NCI-H2196 treated with DMSO at 0.1 percent for 48 hours (cell line): ENCODE measurements around the gene EIPR1.

ENCODE experiments used
- DNase-seq: peaks from one replicate; lab custom pipeline; 2025; ENCODE audit not compliant: unreplicated experiment; lab: John Stamatoyannopoulos, UW

The EIPR1 gene

DNA sequence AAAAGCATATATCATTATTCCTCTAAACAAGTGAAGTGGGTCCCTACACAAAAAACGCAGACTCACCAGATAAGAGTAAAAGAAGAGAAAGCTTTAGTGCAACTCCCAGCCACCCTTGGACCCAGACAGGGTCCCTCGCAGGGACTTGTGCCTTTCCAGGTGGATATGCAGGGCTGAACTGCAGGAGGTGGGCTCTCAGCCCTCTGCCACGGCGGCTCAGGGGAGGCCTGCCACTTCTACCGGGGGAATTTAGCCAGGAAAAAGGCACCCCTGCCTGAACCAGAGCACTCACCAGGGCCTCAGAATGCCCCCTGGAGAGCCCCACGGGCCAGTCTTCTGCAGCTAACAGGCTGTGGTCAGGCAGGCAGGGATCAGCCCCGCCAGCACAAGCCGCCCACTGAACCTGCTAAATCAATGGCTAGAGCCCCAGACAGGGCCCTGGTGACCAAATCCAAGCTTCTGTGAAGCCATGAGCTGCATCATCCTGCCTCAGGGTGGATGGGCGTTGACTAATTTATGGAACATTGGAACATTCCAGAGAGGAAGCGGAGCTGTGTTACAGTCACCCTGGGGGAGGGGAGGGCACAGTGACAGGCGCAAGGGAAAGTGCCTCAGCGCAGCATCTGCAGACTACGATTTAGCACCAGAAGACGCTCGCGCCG is 209.3 kb downstream of the EIPR1 start:
- DNase-seq = no peak

GRCh38 chr2:3163401-3163800 is 214.2 kb downstream of the EIPR1 start:
- DNase-seq = no peak

DNA sequence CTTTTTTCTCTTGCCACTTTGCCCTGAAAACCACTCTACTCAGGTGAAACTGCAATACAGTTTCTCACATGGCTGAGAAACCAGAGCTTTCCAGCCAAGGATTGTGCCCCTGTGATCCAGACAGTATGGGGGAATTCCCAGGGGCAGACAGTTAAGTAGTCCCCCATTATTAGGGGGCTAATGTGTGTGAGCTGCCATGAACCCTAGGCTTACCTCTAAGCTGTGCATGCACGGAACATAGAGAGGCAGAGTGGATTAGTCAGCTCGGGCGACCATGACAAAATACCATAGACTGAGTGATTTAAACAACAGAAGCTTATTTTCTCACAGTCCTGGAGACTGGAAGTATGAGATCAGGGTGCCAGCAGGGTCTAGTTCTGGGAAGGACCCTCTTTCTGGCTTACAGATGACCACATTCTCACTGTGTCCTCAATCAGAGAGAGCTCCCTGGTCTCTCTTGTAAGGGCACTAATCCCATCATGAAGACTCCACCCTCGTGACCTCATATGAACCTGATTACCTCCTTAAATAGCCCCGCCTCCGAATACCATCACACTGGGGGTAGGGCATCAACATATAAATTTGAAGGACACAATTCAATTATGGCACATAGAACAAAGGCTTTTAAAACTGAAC is 215.1 kb downstream of the EIPR1 start:
- DNase-seq = no peak

- no peak for DNase-seq
Observed at GRCh38 chr2:3160751-3161330, 216.8 kb downstream of the EIPR1 start.

GRCh38 chr2:3159782-3160545 is 217.7 kb downstream of the EIPR1 start:
- no peak for DNase-seq

GRCh38 chr2:3154700-3155099 is 222.9 kb downstream of the EIPR1 start:
- no peak for DNase-seq

DNA sequence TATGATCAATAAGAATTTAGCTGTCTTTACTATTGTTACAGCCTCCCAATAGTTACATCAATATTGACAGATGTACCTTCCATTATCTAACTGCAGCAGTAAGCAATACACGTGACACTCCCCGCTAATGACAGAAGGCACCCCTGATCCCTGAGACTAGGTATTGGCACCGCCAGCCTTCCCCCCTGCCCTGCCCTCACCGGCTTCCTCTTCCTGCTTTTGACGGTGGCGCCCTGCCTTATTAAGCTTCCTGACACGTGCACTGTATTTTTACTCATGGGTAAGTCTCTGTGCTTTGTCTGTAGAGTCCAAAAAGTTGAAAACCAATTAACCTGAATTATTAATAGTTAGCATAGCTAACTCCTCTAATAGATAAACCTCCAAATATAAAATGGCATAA is 223.5 kb downstream of the EIPR1 start:
- DNase-seq = no peak

GRCh38 chr2:3151153-3151918 is 226.3 kb downstream of the EIPR1 start:
- no peak for DNase-seq

- DNase-seq = no peak
Observed at GRCh38 chr2:3149441-3150217, 228.0 kb downstream of the EIPR1 start.

GRCh38 chr2:3148716-3149115 is 228.9 kb downstream of the EIPR1 start:
- no peak for DNase-seq

DNA sequence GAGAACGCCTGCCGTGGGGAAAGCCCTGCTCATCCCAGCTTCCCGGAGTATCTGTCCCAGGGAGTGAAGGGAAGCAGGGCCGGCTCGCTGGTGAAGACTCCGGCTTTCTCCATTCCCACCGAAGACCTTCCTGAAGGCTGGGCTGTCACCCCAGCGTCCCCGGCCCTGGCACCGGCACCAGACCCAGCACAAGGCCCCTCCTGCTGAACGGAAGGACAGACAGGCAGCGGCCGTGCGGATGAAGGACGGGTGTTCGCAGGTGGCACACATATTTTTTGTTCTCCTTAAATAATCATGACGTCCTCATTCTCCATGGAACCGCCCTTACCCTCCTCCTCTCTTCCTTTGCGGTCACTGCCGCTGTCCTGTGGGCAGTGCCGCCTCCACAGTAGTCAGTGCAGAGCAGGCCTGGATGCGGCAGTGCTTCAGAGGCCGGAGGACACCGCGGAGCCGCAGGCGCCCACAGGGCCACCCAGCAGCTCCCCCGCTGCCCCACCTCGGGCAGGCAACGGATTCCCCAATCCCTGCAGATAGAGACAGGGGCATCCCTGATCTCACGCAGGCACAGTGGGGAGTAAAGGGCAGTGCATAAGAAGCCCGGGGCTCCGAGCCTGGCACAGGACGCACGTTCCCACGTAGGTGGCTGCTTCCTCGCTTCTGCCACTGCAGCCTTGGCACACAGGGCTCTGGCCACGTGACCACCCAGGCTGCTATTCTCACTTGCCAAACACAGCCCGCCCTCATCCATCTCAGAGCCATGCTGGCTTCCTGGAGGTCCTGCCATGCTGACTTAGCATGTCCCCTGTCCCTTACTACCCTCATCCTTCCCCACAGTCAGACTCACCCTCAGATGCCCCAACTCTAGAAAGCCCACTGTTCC is 229.7 kb downstream of the EIPR1 start:
- no peak for DNase-seq

GRCh38 chr2:3146772-3147650 is 230.6 kb downstream of the EIPR1 start:
- DNase-seq = no peak

DNA sequence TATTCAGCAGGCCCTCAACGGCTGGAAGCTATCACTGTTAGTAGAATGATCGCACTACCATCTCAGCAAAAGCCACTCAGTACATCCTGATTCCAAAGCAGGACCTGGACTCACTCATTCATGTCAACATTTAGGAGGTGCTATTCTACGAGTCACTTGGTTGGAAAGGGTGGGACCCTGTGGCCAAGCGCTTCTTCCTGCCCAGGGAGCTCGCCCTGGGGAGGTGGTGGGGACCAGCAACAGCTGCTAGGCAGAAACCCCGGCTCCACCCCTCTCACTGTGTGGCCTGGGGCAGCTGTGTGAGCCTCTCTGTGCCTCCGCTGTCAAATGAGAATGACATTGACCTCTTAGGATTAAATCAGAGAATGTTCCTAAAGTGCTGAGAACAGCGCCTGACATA is 231.4 kb downstream of the EIPR1 start:
- DNase-seq = no peak

GRCh38 chr2:3145471-3146021 is 232.1 kb downstream of the EIPR1 start:
- no peak for DNase-seq

DNA sequence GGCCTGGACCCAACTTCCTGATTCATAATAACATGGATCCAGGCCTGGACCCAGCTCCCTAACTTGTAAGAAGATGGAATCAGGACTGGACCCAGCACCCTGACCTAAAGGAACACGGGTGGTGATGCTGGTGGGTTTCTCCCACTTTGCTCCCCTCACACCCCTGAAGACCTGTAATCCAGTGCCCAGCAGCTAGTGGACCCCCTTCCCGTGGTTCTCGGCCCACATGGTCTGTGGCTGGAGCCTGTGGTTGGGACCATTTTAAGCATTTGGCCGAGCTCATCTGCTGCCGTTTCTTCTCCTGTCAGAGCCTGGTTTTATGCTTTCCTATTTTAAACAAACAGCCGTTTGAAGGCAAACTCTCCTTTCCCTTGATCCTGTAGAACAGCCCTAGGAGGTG is 232.8 kb downstream of the EIPR1 start:
- DNase-seq = no peak

GRCh38 chr2:3143602-3144001 is 234.0 kb downstream of the EIPR1 start:
- DNase-seq = no peak

- no peak for DNase-seq
Observed at GRCh38 chr2:3142961-3143571, 234.6 kb downstream of the EIPR1 start.

DNA sequence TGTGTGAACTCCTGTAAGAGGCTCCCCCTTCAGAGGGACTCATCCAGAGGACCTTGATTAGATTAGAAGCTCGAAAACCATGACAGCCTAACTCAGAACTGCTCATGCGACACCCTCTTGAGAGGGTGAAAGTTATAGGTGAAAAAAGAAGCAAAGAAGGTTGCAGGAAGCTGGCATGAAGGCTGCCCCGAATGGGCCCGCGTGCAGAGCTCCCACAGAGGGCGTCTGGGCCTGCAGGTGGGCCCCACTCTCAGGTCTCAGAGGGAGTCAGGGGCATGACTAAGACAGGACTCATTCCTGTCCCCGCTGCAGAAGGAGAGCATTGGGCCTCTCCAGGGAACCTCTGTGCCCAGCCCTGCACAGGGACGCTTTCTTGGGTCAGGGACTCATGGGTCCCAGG is 235.4 kb downstream of the EIPR1 start:
- no peak for DNase-seq
